ENCODE measurements around the gene CACNG1.

The CACNG1 gene, protein sequence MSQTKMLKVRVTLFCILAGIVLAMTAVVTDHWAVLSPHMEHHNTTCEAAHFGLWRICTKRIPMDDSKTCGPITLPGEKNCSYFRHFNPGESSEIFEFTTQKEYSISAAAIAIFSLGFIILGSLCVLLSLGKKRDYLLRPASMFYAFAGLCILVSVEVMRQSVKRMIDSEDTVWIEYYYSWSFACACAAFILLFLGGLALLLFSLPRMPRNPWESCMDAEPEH

DNA sequence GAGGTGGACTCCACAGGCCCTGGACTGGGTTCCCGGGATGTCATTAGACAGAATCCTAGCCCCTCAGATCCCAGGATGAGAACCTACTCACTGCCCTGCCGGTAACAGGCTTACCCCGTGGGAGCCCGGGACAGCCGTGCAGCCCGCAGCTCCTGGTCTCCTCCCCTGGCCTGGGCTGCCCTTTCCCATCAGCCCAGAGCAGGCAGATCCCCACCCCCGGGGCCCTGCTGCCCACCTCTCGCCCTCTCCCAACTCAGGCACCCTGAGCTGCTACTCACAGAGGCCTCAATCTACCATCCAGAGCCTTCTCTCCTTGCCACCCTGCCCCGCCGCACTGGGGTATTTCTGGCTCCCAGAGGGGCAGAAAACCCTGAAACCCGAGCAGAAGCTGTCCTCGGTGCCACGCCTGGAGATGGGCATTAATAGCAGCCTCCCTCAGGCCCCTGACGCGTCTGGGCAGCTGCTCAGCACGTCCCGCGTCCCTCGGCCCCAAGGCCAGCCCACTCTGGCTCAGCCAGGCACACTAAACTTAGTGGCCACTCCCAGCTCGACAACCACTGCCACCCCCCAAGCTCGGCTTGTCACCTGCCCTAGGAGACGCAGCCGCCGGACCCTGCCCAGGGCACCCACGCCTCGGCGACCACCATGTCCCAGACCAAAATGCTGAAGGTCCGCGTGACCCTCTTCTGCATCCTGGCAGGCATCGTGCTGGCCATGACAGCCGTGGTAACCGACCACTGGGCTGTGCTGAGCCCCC is at the start of gene CACNG1:
CACNG1 (plus strand) TSS at position 539 of the 757 bp plus-strand sequence; CDS start at position 646, 107 bp downstream.
- ATAC-seq: no peak

DNA sequence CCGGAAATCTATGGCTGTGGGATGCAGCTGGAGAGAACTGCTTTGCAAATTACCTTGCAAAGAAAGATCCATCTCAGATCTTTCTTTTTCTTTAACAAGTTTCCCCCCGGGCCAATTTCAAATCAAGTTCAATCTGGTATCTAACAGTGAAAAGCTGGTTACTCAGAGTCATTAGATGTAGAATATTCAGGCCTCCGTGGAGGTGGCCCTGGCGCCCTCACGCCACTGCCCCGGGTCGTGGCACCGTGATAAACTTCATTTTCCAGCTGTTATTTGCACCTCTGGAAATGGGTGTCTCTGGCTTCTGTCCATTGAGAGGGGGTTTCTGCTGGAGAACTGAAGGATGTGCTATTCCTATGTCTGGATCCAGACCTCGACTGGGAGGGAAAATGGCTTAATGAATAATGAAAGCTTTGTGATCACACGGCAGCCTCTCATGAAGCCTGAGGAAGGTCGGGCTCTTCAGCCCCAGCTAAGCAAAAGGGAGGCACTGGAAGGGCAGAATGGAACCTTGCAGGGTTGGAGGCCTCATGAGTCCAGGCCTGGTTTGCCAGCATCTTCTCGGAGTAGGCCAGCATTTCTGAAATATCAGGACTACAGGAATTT is 49.3 kb upstream of the CACNG1 start:
- no peak for ATAC-seq

DNA sequence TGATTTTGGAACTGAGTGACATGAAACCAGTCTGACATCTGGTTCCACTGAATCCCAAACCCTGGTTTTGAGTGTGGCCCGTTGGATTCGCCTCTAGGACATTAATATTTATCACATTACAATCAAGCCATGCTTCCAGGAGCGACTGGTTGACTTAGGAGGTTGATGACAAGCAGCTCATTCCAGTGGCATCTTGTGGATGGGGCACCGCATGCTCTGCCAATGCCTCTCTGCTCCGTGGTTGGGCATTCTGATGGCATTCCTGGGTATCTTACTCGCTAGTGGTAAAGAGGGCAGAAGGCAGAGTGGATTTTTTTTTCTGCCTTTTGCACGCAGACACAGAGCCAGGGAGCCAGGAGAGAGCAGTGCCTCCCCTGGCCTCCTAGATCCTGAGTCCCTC is 48.4 kb upstream of the CACNG1 start:
- ATAC-seq: no peak

DNA sequence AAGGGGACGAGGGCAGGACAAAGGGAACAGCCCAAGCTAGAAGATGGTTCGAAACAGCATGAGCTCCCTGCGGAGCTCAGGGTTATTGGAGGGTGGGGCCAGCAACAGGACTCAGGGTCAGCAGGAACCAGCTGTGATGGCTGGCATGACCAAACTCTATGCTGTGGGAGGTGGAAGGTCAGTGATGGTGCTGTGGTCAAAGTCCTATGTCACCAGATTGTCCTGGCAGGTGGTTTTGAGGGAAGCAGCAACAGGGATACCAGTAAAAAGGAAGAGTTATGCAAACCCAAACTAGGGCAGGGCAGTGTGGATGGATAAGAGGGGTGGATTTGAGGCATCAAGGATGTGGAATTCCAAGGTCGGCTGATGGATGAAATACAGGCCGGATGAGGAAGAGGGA is 47.4 kb upstream of the CACNG1 start:
- no peak for ATAC-seq

DNA sequence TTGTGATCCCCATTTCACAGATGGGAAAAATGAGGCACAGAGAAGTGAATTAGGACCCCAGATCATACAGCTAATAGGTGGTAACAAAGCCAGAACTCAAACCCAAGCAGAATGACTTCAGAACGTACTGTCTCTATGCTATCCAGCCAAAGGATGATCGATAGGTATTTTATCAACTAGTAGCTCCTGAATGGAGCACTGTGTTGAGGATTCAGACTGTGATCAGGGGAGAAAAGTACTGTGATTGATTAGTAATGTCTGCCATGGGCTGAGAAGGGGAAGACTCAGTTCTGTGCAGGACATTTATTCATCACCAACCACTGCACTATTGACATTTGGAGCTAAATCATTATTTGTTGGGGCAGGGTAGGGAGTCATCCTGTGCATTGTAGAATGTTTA is 41.1 kb upstream of the CACNG1 start:
- no peak for ATAC-seq

DNA sequence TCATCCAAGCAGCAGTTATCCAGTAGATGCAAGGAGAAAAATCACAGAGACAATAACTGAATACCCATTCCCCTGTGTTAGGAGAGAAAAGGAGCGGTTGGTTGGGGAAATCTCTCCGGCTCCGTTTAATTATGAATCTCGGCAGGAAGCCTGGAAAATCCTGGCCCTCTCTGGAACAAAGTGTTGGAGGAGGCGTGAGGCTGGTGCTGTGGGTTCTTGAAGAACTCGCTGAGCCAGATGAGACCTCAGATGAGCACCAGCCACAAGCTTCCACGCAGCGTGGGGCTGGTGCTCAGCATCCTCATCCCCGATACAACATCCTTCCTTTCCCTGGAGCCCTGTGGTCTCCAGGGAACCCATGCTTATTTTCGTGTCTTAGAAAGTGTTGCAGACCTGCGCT is 40.2 kb upstream of the CACNG1 start:
- no peak for ATAC-seq

DNA sequence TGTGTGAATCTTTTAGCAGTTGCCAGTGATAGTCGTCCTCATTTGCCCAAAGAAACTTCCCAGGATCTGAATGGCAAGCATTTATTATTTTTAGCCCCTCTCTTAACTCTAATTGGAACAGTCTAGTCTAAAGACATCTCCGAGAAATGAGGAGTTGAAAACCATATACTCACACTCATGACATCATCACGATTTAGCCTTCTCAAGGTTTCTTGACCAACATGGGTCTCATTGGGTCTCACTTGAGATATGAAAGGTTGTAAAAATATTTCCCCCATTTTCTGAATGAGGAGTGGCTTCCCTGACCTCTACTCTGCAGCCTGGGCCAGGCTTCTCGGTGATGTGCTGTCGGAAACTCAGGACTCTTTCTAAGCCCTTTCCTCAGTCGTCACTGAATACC is 37.1 kb upstream of the CACNG1 start:
- no peak for ATAC-seq

DNA sequence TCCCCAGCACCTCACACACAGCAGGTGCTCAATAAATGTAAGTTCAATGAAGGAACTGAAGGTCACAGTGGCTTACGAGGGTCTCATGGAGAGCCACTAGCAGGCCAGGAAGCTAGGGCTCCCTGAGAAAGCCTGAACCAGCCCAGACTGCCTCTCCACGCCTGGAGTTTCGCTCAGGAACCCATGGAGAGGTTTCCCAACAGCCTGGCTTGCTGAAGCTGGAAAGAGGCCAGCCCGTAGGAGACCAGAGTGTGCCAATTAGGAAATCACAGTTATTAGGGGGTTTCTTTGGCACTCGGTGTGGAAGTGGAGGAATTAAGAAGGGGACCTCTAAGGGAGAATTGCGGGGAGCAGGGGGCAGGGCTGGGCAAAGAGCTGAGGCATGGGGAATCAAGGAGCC is 36.3 kb upstream of the CACNG1 start:
- ATAC-seq: no peak

DNA sequence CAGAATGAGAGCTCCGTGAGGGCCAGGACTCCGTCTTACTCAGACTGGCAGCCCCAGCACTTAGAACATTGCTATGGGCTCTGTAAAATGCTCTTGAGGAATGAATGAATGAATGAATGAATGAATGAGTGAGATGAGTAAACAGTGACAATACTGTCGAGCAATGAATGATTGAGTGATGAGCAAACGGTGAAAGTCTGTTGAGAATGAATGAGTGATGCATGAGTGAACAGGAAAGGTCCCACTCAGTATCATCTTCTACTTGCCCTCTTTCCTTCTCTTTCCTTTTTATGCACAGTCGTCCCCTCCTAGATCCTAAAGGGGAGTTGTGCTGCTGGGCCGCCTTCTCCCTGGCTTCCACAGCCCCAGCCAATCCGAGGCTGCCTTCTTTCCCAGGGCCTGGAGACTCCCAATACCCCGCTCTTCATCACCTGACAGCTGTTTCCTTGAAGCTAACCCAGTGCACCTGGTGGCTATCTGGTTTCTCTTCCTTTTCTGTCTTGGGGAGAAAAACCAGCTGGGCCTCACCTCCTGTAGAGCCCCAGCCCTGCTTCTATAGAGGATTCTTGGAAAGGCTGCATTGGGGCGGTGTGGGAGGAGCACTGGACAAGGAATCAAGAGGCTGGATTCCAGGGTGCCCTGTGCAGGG is 32.7 kb upstream of the CACNG1 start:
- no peak for ATAC-seq

DNA sequence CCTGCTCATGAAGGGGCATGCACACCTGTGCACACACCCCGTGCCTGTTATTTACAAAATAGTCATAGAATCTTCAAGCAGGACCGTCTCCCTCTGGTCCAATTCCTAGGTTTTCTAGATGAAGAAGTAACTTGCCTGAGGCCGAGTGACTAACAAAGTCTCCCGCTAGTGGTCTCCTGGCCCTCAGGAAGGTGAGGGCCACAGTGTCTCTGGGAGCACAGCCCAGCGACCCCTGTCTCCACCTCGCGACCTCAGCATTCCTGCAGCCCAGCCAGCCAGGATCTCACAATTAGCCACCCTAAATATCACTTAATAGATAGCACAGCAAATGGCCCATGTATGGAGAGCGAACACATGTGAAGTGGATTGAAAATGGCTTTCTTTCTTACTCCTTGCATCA is 30.5 kb upstream of the CACNG1 start:
- no peak for ATAC-seq

DNA sequence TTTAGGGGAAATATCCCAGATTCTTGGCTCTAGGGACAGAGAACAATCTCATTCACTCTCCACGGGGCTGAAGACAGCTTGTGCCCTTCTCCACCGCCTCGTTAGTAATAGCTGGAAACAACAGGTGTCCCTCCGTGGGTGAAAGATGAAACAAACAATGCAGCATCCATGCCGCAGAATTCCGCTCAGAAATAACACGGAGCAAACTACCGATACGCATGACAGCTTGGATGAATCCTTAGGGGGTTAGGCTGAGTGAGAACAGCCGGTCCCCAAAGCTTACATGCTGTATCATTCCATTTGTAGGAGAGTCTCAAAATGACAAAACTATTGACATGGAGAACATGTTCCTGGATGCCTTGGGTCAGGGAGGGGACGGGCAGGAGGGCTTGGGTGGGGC is 29.4 kb upstream of the CACNG1 start:
- ATAC-seq: no peak

DNA sequence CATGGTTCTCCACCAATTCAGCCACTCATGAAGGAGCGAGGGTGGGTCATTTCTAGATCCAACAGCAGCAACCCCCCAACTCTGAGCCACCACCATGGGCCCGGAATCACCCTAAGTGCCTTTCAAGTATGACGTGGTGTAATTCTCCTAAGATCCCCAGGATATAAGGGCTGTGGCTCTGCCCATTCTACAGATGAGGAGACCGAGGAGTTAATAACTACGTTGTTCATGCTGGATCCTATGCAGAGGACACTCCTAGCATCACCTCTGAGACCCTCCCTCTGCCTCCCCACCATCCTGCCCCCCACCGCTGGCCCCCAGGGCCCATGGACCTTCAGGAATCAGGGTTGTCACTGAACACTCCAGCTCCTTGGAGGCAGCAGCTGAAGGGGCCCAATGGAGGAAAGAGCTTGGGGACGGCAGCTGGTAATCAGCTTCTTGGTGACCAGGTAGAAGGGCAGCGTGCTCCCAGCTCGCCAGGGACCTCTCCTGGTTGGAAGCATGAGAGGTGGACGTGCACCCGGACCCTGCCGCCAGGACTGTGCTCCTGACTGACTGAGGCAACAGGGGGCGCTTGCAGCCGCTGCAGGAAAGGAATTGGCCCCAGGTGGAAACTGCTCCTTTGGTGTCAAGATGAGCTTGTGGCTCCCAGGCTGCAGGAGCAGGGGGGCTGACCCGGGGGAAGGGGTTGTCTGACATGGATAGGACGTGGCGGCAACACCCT is 28.2 kb upstream of the CACNG1 start:
- no peak for ATAC-seq

DNA sequence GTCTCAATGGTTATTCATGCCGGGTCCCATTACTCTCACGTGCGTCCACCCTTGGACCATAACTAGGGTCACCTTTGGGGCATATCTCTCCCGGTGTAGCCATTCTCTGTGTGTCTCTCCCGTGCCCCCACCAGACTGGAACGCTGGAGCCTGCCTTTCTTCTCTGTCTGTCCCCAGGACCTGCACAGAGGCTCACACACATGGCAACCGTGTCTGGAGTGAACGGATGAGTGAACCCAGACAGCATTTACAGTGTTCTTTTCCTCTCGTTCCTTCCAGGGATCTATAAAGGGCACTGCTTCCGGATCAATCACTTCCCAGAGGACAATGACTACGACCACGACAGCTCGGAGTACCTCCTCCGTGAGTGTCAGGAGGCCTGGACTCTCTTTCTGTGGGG is 26.4 kb upstream of the CACNG1 start:
- no peak for ATAC-seq

DNA sequence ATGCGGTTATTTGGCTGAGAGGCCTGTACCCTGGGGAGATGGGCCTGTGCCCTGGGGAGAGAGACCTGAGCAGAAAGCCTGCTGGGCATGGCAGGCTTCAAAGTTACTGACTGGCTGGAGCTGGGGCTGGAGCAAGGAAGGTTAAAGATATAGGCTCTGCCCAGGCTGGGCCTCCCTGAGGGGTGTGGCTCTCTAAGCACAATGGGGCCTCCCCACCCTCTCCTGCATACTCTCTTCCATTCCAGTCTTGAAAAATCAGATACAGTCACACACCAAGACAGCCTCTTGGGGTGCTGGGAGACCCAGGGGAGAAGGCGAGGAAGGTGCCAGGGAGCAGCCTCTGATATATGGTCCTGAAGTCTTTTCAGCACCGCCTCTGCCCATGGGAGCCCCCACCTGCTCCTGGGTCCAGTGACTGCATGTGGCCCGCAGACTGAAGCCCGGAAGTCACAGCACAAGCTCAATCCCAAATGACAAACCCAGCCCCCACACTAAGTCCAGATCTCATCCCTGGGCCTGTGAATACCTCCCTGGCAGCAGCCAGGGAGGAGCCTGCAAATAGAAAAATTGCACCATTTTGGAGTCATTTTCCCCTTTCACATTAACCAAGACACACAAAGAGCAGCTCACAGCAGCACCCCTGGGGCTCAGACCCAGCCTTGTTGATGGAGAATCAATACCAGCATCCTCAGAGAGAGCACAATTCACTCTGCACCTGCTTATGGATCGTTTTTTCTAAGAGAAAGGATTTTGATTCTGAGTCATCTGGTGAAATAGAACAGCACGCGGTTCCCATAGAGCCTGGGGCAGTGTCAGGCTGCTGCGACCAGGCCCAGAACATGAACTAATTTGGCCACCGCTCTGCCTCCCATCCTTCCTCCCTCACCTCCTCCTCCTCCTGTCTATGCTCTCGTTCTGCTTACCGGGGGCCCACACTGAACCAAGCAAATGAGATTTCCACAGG is 25.6 kb upstream of the CACNG1 start:
- ATAC-seq: no peak

DNA sequence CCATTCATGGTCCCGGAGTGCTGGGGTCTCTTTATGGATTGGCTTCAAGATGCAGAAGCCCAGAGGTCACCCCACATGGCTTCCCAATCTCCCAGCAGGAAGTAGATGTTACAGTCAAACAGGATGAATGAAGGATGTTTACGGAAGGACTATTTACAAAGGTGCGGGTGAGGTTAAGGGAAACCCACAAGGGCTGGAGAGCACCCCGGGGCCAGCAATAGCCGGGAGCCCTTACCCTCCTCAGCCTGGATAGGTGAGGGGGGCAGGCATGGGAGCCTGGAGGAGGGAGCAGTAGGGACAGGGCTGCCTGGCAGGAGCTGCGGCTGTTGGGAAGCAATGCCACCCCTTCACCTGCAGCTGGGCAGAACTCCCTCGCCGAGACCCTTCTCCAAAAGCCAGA is 24.5 kb upstream of the CACNG1 start:
- ATAC-seq: no peak

DNA sequence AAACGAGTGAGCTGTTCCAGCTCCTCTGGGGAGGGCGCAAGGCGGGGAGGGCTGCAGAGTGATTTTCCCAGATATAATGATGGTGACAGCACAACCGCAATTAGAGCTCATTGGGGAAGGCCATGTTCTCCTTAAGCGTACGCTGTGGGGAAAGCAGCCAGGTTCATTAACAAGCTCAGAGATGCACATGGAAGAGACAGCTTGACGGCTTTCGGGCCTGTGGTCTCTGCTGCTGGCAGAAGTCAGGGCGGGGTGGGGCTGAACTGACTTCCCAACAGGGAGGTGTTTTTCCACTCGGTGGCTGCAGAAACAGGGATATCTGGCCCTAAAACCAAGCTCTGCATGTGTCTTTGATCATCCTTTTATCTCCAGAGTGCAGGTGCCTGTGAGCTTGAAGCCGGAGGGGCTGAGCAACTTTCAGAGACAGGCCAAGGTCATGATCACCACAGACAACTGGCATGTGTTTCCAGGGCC is 24.0 kb upstream of the CACNG1 start:
- ATAC-seq: no peak

DNA sequence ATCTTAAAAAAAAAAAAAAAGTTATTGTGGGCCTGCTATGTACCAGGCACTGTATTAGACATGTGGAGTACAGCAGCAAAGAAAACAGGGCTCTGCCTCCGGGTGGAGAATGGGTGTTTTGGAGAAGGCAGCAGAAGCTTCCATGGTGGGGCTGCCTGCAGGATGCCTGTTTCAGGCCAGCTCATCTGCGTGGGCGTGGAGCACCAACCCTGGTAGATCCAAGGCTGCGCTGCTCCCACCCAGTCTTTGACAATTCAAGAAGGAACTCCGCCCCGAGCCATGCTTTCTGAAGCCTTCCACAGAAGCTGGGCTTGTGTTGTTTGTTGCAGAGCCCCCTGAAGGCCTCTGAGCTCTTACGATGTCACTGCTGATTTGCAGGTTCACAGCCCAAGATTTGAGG is 23.2 kb upstream of the CACNG1 start:
- ATAC-seq: no peak

DNA sequence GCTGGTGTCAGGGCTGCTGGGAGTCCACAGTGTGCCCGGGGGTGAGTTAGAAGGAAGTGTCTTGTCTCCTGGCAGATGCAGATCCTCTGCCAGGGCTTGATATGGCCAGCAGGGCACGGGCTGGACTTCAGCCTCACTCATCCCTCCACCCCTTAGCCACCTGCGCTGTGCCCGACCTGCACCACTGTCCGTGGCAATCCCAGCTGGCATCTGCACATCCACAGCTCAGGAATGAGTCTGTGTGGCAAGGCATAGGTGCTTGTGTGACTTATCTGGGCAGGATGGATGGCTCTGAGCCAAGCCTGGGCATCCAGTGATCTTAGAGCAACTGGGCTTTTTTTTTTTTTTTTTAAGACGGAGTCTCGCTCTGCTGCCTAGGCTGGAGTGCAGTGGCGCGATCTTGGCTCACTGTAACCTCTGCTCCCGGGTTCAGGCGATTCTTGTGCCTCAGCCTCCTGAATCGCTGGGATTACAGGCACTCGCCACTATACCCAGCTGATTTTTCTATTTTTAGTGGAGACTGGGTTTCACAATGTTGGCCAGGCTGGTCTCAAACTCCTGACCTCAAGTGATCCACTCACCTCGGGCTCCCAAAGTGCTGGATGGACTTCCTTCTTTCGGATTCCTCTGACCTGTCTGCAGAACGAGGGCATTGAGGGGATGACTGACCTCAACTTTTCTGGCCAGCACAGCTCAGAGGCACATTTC is 22.5 kb upstream of the CACNG1 start:
- no peak for ATAC-seq

DNA sequence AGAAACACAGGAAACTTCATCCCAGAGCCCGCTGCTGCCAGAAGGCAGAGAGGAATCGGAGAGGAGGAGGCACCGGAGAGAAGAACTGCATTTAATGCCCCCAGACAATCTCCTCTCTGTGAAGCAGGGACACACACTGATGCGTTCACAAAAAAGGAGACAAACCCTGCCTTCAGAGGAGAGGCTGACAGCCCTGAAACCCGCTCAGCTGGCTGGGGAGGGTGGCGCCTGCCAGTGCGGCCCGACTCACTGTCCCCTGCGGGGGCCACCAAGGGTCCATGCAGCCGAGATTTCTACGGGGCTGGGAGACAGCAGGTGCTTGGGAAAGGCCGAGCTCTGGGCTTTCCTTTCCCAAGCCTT is 21.9 kb upstream of the CACNG1 start:
- no peak for ATAC-seq

DNA sequence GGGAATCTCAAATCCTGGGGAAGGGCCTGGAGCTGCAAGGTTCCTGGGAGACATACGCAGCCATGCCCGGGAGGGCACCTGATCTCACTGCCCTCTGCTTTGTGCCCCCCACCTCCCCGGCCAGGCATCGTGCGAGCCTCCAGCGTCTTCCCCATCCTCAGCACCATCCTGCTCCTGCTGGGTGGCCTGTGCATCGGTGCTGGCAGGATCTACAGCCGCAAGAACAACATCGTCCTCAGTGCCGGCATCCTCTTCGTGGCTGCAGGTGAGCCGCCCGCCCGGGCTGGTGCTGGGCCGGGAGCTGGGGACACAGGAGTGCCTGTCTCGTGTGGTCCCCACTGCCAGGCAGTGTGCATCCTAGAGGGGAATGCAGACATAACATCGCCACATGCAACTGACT is 19.6 kb upstream of the CACNG1 start:
- no peak for ATAC-seq

DNA sequence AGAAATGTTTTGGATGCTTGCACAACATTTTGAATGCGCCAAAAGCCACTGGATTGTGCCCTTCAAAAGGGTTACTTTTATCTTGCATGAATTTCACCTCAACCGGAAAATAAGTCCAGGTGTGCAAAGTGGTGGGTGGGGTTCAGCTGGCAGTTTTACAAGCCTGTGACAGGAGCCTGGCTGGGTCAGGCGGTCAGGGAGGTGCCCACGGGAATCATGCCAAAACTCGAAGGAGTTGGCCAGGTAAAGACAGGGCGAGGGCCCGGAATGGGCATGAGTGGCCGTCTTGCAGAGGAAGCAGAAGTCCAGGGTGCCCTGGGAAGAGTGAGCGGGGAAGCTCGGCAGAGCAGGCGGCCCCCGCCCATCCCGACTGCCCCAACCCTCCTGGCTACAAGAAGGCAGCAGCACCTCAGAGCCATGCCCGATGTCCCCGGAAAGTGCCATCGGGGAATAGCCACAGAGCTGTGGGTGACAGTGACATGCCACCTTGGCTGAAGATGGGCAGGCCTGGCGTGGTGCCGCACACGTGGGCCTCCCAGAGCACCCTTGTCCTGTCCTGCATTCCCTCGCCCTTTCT is 19.1 kb upstream of the CACNG1 start:
- ATAC-seq: no peak

Measured in activated CD4-positive, CD25-positive, alpha-beta regulatory T cell treated with anti-CD3 and anti-CD28 coated beads, Interleukin-2, amount 50 U/mL, for 24 hours (primary cell).